WERI-Rb-1 (cell line): Measurements from ENCODE around the gene COX6B1.
"Not testable (repeated sequence)": the region's sequence is repeated elsewhere in the genome, so short reads cannot be mapped to it uniquely, and the experiment has no call there.

Experiments
- DNase-seq: peaks from one replicate; pipeline ENCODE4 v3.0.0-alpha.2; 2020
- H3K27ac ChIP-seq: fragments of 250-450 bp; sonication (Bioruptor Pico); 2 replicates; pipeline ENCODE4 v1.5.1; 2020; ENCODE audit warnings: mild to moderate bottlenecking, moderate library complexity
- H3K27me3 ChIP-seq: fragments of 250-450 bp; sonication (Bioruptor Pico); 2 replicates; pipeline ENCODE4 v1.5.1; 2021; ENCODE audit warnings: mild to moderate bottlenecking, low read depth, moderate library complexity; ENCODE audit not compliant: insufficient read depth, severe bottlenecking
- H3K36me3 ChIP-seq: fragments of 250-450 bp; sonication (Bioruptor Pico); 2 replicates; pipeline ENCODE4 v1.5.1; 2020; ENCODE audit warnings: mild to moderate bottlenecking, moderate library complexity
- H3K4me3 ChIP-seq: 2 replicates; pipeline ENCODE4 v1.5.1; 2011; ENCODE audit warnings: low read depth, mild to moderate bottlenecking, control low read depth, low read length
- H3K9me3 ChIP-seq: fragments of 250-450 bp; sonication (Bioruptor Pico); 2 replicates; pipeline ENCODE4 v1.5.1; 2021; ENCODE audit warnings: mild to moderate bottlenecking, moderate library complexity; ENCODE audit not compliant: severe bottlenecking
- TF ChIP-seq, protein P1 (sequence below): IDR thresholded peaks from 2 replicates; pipeline ENCODE4 v1.5.1; 2011; ENCODE audit warnings: low read depth, mild to moderate bottlenecking, control low read depth, inconsistent platforms, low read length

The COX6B1 gene

DNA sequence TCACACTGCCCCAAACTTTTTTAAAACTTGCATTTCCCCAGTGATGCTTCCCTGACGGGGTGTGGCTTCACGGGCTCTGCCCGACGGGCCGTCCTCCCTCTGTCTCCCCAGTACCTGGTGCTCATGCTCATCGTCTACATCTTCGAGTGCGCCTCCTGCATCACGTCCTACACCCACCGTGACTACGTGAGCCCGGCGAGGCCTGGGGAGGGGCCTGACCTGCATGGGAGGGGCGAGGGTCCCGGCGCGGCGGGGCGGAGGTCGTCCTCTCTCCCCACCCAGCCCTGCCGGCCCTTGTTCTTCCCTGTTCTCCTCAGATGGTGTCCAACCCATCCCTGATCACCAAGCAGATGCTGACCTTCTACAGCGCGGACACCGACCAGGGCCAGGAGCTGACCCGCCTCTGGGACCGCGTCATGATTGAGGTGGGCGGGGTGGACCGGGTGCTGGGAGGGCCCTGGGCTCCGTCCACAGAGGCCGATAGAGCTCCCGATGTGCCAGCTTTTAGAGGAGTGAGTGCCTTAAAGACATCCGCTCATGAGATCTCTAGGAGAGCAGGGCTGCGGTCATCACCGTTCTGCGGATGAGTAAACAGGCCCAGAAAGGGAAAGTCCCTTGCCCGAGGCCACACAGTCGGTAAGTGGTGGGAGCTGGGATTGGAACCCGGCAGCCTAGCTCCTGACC, 25.1 kb downstream of the COX6B1 start:
- TF ChIP-seq, protein P1, sequence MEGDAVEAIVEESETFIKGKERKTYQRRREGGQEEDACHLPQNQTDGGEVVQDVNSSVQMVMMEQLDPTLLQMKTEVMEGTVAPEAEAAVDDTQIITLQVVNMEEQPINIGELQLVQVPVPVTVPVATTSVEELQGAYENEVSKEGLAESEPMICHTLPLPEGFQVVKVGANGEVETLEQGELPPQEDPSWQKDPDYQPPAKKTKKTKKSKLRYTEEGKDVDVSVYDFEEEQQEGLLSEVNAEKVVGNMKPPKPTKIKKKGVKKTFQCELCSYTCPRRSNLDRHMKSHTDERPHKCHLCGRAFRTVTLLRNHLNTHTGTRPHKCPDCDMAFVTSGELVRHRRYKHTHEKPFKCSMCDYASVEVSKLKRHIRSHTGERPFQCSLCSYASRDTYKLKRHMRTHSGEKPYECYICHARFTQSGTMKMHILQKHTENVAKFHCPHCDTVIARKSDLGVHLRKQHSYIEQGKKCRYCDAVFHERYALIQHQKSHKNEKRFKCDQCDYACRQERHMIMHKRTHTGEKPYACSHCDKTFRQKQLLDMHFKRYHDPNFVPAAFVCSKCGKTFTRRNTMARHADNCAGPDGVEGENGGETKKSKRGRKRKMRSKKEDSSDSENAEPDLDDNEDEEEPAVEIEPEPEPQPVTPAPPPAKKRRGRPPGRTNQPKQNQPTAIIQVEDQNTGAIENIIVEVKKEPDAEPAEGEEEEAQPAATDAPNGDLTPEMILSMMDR = no peak
- no peaks in the 10 kb centered on the region for H3K9me3 ChIP-seq
- no peaks in the 10 kb centered on the region for H3K27me3 ChIP-seq
- H3K4me3 ChIP-seq = no peak overlapping the region
- no peak for DNase-seq
- H3K36me3 ChIP-seq = no peaks in the 10 kb centered on the region
- H3K27ac ChIP-seq = no peak overlapping the region

- no peaks in the 10 kb centered on the region for H3K36me3 ChIP-seq
- H3K9me3 ChIP-seq = no peaks in the 10 kb centered on the region
- no peak for DNase-seq
- no peaks in the 10 kb centered on the region for H3K27me3 ChIP-seq
- no peak overlapping the region for H3K27ac ChIP-seq
- TF ChIP-seq, protein P1 = no peak
- no peak overlapping the region for H3K4me3 ChIP-seq
Observed at GRCh38 chr19:35675589-35676140, 27.5 kb downstream of the COX6B1 start.

DNA sequence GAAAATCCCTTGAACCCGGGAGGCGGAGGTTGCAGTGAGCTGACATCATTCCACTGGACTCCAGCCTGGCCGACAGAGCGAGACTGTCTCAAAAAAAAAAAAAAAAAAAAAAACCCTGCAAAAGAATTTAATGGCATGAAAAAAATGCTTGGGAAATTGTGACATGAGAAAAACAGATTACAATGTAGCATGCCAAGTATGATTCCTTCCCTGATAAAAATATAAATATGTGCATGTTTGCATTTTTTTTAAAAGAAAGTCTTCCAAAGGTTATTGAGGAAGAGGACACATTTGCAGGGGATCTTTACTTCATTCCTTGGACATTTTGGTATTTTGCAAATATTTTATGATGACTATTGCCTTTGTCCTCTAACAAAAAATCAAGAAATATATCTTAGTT, 41.7 kb downstream of the COX6B1 start:
- Histone ChIP-seq H3K4me3 (no peak overlapping the region), H3K27me3 (no peaks in the 10 kb centered on the region), H3K27ac (no peak overlapping the region), H3K9me3 (no peaks in the 10 kb centered on the region), H3K36me3 (no peaks in the 10 kb centered on the region)
- TF ChIP-seq, protein P1 = no peak
- no peak for DNase-seq

DNA sequence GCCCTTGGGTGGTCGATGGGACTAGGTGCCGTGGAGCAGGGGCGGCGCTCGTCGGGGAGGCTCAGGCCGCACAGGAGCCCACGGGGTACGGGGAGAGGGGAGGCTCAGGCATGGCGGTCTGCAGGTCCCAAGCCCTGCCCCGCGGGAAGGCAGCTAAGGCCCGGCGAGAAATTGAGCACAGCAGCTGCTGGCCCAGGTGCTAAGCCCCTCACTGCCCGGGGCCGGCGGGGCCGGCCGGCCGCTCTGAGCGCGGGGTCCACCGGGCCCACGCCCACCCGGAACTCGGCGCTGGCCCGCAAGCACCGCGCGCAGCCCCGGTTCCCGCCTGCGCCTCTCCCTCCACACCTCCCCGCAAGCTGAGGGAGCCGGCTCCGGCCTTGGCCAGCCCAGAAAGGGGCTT, 43.0 kb downstream of the COX6B1 start:
- not testable (repeated sequence) for H3K27ac ChIP-seq, DNase-seq

GRCh38 chr19:35692010-35692409, 43.9 kb downstream of the COX6B1 start:
- no peak for DNase-seq
- no peak overlapping the region for H3K27ac ChIP-seq
- H3K9me3 ChIP-seq = peaks cover 2% of the 10 kb centered on the region
- no peaks in the 10 kb centered on the region for H3K36me3 ChIP-seq
- no peaks in the 10 kb centered on the region for H3K27me3 ChIP-seq
- no peak overlapping the region for H3K4me3 ChIP-seq
- TF ChIP-seq, protein P1 = no peak

More for the DNA sequence above, 43.0 kb downstream of the COX6B1 start:
- H3K4me3 ChIP-seq, H3K9me3 ChIP-seq, H3K27me3 ChIP-seq, H3K36me3 ChIP-seq: not testable (repeated sequence)

- Histone ChIP-seq H3K27me3 (no peaks in the 10 kb centered on the region), H3K27ac (no peak overlapping the region; the same call in 1 of the 2 replicates), H3K4me3 (no peak overlapping the region), H3K36me3 (no peaks in the 10 kb centered on the region), H3K9me3 (peaks cover 2% of the 10 kb centered on the region)
- DNase-seq = no peak
- TF ChIP-seq, protein P1 = no peak
Observed at GRCh38 chr19:35693422-35693821, 45.3 kb downstream of the COX6B1 start.
